SK-MEL-5 (cell line): Measurements from ENCODE around the gene ORMDL3. TPM values are rescaled to one million over a fixed set of nuclear protein-coding genes. Genes with fewer than 3 reads are reported as not detected.

ENCODE experiments used
- DNase-seq: peaks from one replicate; pipeline ENCODE4 v3.0.0-alpha.2; 2016; ENCODE audit warnings: low read depth, low spot score
- in situ Hi-C: cut with HindIII; loops from 2 replicates; pipeline ENCODE4 v1.10.0; 2016; ENCODE audit warnings: low sequenced_read_pairs, high pct_unique_total_duplicates, low pct_unique_long_range_greater_than_20kb
- total RNA-seq: library from RNA; depleted of rRNA; stranded (reverse); fragments of >200 nt; shearing (Covaris generic); gene quantifications from 2 replicates; pipeline ENCODE4 v1.2.3, GENCODE V29; 2014

The ORMDL3 gene
- total RNA-seq, 1 experiment from 2014 or later: 32.4 TPM

DNA sequence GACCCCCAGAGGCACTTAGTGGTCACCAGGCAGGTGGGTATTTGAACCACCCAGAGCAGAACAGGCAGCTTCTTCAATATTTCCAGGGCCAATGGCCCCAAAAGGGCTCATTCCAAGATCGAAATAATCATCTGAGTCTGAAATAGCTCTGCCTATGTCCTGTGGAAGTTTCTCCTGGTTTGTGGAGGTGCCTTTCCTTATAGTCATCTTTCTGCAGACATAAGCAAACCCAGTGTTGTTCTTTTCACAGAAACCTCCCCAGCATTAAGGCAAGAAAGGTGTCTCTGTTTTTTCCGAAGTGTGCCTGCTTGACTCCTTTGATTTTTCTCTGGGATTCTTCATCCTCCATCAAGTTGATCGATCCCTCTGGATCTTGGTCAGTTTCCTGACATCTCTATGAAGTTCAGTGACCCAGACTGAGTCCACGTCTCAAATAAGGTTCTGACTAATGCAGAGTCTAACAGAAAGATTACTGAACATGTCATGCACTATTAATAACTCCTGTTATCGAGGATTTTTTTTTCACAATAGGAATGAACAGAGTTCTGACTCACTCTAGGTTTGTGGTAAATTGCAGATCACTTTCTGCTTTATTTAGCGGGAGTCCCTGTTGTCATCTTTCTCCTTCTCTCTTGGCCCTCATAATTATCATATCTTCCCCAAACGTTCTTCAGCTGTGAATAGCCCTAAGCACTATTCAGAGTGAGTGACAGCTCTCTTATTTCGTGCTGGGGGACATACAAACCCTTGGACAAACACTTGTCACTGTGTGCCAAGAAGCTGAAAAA is 1.7 kb upstream of the ORMDL3 start:
- in situ Hi-C loops: no loop called here

DNA sequence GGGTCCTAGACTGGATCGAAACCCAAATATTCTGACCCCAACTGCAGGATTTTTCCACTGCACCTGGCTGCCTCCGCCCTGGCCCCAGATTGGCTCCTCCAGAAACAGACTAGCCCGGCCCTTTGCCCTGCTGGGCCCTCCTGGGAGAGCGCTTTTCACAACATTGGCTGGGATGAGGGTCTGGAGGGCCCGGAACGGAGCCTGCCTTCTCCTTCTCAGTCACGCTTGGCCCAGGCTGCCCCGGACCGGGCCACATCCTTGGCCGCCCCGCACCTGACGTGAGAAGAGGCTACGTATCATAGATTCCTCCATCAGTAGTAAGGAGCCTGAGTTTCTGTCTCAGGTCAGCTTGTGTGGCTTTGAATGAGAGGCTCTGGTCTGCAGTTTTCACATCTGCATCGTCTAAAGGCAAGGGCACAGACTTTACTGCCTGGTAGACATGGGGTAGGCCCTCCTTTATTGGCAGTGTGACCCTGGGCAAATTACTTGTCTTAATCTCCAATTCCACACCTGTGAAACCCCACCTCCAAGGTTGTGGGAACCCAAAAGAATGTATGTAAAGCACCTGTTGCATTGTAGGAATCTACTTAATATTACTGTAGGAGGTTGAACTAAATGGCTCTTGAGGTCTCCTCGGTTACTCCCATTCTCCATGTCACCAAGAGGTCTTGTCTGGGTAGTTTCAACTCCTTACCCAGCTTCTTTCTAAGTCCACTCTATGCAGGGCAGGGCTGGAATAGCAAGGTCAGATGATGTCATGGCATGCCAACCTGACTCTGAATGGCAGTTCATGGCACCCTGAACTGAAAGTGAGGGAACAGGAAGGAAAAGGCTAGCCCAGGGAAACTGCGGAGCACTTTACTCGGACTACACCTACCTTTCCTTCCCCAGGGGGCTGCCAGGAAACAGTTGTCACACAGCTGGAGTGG is 792 bp upstream of the ORMDL3 start:
- DNase-seq: no peak
- in situ Hi-C loops: no loop called here

More for the DNA sequence above, 1.7 kb upstream of the ORMDL3 start:
- DNase-seq: no peak

DNA sequence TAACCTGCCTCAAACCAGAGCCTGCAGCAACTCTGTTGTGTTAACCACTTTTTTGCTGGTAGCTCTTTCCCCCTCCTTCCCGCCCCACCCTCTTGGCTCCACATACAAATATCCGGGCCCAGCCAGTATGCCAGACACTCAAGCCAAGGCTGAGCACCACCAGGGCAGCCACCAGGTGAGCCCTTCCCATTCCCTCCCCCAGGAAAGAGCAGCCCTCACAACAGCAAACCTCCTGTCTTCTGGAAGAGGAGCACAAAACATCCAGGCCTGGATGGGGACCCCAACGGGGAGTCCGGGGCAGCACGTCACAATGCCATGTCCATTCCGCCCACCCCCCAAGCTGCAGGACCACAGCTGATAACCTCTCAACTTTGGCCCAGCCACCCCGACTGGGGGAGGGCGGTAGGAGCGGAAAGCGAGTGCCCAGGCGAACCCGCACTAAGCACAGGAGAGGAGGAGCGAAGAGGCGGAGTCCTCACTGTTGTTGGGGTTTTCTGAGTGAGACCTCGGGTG is 757 bp downstream of the ORMDL3 start:
- DNase-seq: peak; percentile 26
- in situ Hi-C loops: no loop called here

DNA sequence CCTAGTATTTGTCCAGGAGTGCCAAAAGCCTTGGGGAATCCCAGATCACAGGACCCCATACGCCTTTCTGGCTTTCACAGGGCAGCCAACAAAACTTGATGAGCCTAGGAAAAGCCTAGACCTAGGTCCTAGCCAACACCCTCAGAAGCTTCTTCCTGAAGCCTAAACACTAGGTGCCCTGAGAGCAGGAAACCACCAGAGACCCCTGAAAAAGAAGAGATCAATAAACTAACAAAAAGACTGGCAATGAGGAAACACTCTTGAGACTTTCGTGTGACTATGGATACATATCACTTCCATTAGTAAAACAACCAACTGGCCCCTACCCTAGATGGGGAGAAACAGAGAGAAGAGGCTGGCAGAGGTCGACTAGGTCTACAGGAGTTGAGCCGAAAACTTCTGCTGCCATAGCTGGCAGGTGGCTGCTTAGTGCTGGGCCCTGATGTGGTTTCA is 1.2 kb downstream of the ORMDL3 start:
- no peak for DNase-seq
- in situ Hi-C loops: no loop called here

DNA sequence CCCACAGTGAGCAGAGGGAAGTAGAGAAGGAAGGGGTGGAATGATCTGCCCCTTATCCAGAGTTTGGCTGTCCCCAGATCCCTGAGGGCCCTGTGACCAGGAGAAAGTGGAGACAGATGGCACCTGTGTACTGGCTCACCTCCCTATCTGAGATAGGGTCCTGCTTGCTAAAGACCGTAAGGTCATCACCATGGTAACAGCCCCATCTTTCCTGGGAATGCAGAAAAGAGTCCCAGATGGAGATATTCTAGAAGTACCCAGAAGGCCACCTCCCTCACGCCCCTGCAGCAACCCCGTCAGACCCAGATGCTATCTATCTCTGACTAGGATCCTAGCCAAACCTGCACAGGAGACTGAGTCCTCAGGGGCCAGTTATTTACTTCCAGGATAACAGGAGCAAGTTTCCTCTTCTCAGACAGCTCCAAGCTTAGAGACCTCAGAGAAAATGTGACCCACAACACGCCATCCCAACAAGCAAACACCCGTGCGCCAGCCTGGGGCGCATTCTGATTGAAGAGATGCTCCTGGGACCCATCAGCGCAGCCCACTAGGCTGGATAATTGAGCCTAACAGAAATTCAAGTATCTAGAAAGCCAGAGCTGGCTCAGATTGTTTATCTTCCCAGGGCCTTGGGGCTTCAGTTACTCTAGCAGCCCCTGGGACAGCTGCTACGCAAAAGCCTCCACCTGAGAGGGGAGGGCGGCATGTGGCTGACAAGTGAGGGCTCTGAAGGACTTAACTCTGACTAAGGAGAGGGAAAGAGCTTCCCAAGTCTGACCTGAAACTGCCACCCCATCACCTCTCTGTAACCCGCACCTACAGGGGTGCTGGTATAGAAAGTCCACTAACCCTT is 1.9 kb downstream of the ORMDL3 start:
- in situ Hi-C loops: no loop called here
- no peak for DNase-seq

DNA sequence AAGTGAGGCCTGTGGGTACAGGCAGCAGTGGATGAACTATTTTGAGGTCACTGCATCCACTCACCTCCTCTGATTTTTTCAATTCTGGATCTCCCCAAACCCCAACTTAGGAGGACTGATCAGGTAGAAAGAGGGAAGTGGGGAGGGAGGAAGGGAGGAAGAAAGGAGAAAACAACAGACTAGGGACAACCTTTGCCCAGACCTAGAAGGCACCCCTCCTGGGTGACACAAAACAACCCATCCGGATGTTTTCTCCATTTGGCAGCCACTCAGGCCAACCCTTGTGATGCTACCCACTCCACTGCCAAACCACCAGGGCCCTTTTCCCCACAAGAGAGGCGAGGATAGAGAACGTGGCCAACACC is 2.7 kb downstream of the ORMDL3 start:
- no peak for DNase-seq
- in situ Hi-C loops: no loop called here

DNA sequence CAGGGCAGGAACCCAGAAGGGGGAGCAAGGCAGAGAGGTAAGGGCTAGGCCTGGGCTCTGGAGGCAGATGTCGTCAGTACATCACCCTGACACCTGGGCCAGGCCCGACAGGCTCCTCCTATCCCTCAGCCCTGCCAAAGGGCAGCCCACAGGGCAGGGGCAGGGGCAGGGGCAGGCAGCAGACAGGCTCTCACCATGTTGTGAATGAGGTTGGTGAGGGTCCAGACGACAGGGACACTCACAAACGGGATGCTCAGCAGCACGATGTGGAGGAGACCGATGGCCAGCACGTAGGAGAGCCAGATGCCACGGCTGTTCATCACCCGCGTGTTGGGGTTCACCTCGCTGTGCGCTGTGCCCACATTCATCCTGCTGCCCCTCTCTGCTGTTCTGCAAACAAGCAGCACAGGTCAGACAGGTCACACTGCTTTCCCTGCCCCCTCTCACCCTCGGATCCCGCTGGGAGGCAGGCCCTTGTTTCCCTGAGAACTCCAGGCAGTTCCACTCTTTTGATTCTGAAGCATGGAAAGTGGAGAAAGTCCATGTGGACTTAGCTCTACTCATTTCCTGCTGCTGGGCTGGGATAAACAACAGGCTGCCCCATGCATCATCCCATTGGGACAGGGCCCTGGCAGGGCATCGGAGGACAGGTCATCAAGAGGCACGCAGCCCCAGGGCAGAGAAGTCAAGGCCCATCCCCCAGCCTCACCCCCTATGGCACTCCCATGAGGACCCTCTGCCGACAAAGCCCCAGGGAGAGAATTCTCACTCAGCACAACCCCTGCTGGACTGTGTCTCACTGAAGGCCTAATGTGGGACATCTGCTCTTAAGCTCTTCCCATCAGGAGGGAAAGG is 3.3 kb downstream of the ORMDL3 start:
- in situ Hi-C loops: no loop called here
- DNase-seq: no peak

DNA sequence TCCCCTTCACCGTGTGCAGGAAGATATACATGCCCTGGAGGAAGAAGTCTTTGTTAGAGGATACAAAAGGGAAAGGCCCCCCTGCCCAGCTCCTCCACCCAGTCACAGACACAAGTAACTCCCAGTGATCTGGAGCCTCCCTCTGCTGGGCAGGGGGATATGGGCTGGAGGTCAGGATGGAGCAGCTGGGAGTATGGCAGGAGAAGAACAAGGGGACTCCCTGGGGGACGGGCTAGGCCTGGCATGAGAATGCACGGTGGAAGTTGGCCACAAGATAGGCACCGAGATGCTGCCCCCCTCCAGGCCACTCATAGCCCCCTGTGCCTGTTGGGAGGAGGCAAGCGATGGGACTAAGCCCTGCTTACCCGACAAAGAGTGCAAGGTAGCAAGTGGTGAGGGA is 4.2 kb downstream of the ORMDL3 start:
- in situ Hi-C loops: no loop called here
- DNase-seq: no peak

DNA sequence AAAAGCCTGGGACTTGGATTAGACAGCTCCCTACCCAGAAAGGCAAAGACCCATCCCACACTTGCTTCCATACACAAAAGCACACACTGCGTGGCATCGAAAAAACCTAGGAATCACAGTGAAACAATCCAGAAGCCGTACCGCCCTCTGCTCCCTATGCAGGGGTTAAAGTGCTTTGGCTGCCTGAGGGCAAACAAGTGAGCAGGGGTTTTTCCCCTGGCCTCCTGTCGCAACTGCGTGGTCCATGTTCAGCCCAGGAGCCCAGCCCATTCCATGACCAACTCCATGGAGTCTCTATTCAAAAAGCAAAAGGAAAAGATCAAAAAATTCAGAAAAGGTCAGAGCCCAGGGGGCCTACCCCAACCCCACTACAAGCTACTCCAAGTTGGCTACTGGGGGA is 5.4 kb downstream of the ORMDL3 start:
- no peak for DNase-seq
- in situ Hi-C loops: no loop called here

DNA sequence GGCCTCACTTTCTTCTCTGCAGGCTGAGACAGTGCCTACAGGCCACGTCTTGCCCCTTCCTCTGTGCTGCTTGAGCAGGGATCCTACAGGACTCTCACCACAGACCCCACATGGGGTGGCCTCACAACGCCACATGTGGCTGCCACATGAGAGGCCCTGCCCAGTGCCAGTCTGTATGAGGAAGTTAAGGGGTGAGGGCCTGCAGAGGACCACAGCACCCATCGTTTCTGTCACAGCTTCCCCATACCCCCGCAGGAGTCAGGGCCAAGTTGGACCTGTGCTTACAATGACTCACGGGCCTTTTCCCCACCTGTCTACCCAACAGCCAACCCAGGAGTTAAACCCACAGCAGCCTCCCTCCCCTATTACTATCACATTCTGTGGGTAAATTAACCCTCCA is 6.1 kb downstream of the ORMDL3 start:
- no peak for DNase-seq
- in situ Hi-C loops: no loop called here

DNA sequence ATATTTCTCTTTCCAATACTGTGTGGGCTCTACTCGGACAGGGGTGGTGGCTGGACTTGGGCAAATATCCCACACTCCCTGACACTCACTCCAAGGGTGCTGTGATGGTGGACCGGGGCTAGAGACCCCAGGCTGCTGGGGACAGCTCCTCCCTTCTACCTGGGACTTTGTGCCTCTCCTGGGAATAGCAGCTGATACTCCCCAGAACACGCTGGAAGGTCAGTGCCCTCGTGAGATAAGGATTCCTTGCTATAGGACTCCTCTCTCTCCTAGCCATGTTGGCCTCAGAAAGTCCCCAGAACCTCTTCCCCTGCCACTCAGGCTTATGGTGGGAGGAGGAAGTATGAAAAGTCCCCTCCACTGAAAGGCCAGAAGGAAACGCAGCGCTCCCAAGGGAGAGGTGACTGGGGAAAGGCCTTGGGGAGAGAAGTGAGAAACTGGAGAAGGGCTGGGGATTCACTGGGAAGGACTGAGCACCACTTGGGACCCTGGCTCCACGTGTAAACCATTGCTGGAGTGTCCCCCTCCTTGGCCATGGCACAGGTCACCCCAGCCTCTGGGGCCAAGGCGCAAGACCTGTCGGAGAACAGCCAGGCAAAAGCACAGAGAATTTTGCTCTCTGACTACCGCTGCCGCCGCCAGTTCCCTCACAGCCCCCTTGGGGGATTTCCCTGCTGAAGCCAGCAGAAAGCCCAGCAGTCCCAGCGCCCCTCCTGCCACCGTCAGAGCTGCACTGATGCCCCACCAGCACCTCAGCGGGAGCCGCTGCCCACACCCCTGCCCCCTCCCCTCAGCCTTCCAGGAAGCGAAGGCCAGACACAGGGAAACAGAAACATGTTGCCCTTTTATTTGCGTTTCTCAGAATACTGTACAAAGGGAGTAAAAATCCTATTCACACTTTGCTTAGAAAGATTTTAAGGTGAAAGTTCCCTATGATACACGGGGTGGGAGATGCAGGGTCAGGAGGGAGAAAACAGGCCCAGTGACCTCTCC is 6.9 kb downstream of the ORMDL3 start:
- in situ Hi-C loops: no loop called here

DNA sequence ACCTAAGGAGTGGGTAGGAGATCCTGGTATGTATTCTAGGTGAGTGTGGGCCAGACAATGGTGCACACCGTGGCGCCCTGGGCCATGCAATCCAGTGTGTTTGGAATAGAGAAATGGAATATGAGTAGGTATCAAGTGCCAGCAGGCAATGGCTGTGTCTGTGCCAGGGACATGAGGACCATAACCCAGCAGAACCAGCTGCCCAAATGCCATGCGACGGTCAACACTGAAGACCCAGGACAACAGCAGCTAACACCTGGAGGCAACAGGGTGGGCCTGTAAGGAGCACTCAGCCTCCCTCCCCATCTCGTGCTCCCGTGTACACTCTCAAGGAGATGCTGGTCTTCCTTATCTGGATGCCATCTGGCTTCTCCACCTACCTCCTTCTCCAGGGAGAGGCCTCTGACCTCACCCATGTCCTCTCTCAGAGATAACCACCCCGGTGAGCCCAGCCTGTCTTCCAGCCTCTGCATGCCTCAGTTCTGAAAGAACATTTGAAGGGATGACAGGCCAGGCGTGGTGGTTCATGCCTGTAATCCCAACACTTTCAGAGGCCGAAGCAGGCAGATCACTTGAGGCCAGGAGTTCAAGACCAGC is 8.2 kb downstream of the ORMDL3 start:
- in situ Hi-C loops: no loop called here
- DNase-seq: no peak

More for the DNA sequence above, 6.9 kb downstream of the ORMDL3 start:
- DNase-seq: no peak

DNA sequence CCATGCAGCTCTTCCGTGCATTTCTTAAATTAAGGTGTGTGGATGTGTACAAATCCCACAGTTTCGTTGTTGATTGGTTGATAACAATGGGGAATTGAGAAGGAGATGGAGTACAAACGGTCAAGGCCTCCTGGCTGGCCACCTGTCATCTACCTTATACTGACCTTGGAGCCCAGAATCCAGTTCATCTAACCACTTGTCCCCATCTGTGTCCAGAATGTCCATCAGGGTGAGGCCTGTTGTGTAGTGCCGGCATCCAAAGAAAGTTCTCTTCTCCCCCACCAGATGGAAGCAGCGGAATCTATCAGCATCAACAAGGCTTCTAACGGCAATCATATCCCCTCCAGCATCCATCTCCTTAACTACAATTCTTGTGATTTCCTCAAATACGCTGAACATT is 10.5 kb downstream of the ORMDL3 start:
- in situ Hi-C loops: no loop called here
- peak; percentile 42 for DNase-seq

DNA sequence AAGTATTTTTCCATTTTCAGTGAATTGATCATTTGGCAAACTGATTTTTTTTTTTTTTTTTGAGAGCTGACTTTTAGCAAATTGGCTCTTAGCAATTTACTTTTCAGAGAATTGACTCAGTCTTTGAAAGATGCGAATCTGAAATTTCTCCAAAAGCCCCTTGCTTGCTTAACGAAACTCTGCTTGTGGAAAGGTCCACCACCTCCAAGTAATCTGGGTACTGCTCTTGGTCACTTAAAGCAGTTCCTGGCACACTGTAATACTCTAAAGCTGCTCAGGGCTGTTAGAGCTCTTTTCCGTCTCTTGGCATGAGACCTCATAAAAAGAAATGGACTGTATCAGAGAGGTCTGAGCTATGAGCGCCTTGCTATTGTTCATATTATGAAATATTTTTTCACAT is 11.8 kb downstream of the ORMDL3 start:
- in situ Hi-C loops: no loop called here
- no peak for DNase-seq

DNA sequence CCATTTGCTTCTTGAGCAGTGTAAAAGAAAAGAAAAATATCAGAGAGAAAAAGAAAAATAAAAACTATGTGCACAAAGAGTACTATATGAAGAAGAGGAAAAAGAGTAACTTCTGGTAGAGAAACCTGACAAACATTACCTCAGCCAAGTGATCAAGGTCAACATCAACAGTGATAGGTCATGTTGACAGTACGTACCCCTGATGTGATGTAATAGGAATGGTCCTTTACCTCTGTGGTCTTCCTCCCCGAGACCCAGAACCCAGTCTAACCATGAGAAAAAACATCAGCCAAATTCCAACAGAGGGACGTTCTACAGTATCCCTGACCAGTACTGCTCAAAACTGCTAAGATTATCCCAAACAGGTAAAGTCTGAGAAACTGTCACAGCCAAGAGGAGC is 13.4 kb downstream of the ORMDL3 start:
- DNase-seq: no peak
- in situ Hi-C loops: no loop called here
